ENCODE results near the gene ABRAXAS1. TPM values are rescaled to one million over a fixed set of nuclear protein-coding genes. Genes with fewer than 3 reads are reported as not detected.
"Not testable (repeated sequence)": the region's sequence is repeated elsewhere in the genome, so short reads cannot be mapped to it uniquely, and the experiment has no call there.

The ABRAXAS1 gene
- total RNA-seq: 1 to 10 TPM; 6.2 to 9.6 (median 8.6) TPM

DNA sequence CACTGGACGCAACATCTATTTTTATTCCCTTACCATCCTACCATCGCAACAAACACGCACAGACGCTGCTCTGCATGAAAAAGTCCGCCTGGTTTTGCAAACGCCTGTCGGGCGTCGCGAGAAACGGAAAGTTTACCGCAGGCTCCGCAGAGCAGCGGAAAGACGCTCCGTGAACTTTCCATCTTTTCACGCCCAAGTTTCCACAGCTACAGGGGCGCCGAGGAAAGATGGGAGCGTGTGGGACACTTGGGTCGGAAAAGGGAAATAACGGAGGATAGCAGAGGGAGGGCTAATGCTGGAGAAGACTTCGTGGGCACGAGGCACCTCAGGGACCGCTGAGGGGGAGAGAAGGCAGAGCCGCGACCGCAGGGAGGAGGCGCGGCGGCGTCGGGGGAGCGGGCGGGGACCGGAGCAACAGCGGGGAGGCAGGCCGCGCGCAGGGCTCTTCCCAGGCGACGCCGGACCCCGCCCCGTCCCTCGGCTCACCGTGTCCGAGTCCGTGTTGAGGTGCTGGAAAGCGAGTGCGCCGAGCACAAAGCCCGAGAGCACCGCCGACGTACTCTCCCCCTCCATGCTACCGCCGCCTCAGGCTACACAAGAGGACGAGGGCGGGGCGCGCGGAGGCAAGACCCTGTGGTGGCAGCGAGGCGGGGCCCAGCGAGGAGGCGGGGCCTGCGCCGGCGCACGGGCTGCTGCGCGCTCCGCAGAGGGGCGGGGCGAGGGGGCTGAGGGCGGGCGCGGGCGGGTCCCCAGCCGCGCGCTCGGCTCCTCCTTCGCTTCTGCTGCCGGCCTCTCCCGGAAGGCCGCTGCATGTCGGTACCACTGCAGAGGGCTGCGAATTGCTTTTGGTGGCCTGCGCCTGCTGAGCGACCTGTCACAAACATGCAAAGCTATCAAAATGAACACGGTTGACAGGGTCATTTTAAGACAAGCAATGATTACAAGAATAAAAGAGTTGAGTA lies at the start of gene ABRAXAS1:
Gene ABRAXAS1 (minus strand): TSS at position 601 of the 962 bp plus-strand sequence. CDS start 28 bp downstream, at position 573.
- ATAC-seq (peak; percentile 92 to 94), DNase-seq (peak; percentile 92)
- H3K27me3 Mint-ChIP-seq (ENCODE audit: low read depth): no peaks in the 10 kb centered on the region
- peaks cover 18% of the 10 kb centered on the region for H3K4me1 Mint-ChIP-seq (ENCODE audit: low read depth)
- H3K9me3 Mint-ChIP-seq: no peaks in the 10 kb centered on the region
- peaks cover 3% of the 10 kb centered on the region for H3K36me3 Mint-ChIP-seq (ENCODE audit: insufficient read depth)
- H3K4me3 Mint-ChIP-seq: peak within 1 kb of the TSS; percentile 95

DNA sequence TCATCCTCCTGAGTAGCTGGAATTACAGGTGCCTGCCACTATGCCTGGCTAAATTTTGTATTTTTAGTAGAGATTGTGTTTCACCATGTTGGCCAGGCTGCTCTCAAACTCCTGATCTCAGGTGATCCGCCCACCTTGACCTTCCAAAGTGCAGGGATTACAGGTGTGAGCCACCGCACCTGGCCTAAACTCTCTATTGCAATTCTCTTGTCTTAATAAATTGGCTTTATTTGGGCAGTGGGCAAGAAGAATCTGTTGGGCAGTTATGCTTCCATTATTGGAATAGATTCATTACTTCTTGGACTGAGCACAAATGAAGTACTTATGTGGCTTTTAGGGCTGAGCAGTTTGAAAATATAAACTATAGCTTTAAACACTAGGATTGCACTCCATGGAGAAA lies 42.8 kb upstream of the ABRAXAS1 start:
- H3K9me3 Mint-ChIP-seq: no peaks in the 10 kb centered on the region
- H3K4me1 Mint-ChIP-seq (ENCODE audit: low read depth): no peaks in the 10 kb centered on the region
- ATAC-seq (no peak), DNase-seq (no peak)
- H3K27me3 Mint-ChIP-seq (ENCODE audit: low read depth): peaks cover 19% of the 10 kb centered on the region
- no peaks in the 10 kb centered on the region for H3K36me3 Mint-ChIP-seq (ENCODE audit: insufficient read depth)
- H3K4me3 Mint-ChIP-seq: no peak overlapping the region

DNA sequence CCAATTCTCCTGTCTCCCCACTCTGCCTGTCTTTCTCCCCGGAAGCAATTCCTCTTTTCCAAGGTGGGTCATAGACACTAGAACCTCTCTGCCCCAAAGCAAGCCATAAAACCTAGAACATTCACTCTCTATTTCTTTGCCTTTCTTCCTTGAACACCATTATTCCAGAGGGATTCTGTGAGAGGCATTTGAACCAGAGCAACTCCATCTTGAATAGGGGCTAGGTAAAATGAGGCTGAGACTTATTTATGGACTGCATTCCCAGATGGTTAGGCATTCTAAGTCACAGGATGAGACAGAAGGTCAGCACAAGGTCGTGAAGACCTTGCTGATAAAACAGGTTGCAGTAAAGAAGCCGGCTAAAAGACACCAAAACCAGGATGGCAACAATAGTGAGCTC lies 37.3 kb upstream of the ABRAXAS1 start:
- ATAC-seq: no peak
- H3K36me3 Mint-ChIP-seq (ENCODE audit: insufficient read depth): no peaks in the 10 kb centered on the region

DNA sequence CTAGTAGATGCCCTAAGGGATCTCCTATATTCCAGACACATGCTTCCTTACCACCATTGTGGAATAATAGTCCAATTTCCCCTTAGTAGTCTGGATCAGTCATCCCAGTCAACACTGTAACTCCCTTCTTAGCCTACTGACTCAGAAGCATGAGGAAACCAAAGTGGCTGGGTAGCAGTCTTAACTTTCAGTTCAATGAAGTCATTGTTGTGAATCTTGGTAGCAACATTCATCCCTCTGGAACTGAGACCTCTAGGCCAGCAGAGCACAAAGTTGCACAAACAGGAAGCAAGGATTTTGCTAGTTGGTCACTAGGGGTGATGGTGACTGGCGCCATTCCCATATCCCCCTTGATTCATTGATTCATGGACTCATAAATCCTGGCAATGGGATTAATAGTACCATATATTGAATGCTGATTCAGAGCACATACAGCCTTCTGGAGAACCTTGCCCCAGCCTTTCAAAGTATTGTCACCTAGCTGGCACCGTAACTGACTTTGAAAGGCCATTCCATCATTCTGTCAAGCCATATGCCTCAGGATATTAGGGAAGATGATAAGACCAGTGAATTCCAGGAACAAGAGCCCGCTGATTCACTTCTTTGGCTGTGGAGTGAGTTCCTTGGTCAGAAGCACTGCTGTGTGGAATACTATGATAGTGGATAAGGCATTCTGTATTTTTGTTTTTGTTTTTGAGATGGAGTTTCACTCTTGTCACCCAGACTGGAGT lies 31.3 kb upstream of the ABRAXAS1 start:
- no peak for ATAC-seq
- H3K4me3 Mint-ChIP-seq: no peak overlapping the region

More for the DNA sequence above, 37.3 kb upstream of the ABRAXAS1 start:
- H3K4me3 Mint-ChIP-seq: no peak overlapping the region
- no peaks in the 10 kb centered on the region for H3K4me1 Mint-ChIP-seq (ENCODE audit: low read depth)
- H3K27me3 Mint-ChIP-seq (ENCODE audit: low read depth): peaks cover 12% of the 10 kb centered on the region
- H3K9me3 Mint-ChIP-seq: no peaks in the 10 kb centered on the region
- DNase-seq: no peak

DNA sequence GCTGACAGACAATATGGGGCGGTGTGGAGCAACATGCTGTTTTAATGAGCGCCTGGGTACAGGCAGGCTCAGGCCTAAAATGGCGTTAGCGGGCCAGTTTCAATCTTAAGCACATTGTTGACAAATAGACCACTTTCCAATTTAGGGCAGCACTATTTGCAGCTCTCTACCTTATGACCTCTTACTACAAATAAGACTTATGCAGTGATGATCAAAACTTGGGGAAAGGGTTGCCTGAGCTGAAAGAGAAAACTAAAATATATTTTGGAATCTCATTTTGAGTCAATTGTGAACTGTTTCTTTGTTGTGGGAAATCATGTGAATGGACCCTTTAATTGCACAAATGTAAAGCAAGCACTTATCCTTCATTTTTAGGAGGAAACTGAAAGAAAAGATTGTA lies 25.5 kb upstream of the ABRAXAS1 start:
- H3K36me3 Mint-ChIP-seq (ENCODE audit: insufficient read depth): no peaks in the 10 kb centered on the region
- DNase-seq: no peak
- ATAC-seq: no peak
- H3K4me1 Mint-ChIP-seq (ENCODE audit: low read depth): no peaks in the 10 kb centered on the region
- H3K27me3 Mint-ChIP-seq (ENCODE audit: low read depth): no peaks in the 10 kb centered on the region
- H3K4me3 Mint-ChIP-seq: no peak overlapping the region
- H3K9me3 Mint-ChIP-seq: no peaks in the 10 kb centered on the region

More for the DNA sequence above, 31.3 kb upstream of the ABRAXAS1 start:
- peaks cover 3% of the 10 kb centered on the region for H3K27me3 Mint-ChIP-seq (ENCODE audit: low read depth)
- no peak for DNase-seq
- no peaks in the 10 kb centered on the region for H3K9me3 Mint-ChIP-seq
- H3K36me3 Mint-ChIP-seq (ENCODE audit: insufficient read depth): no peaks in the 10 kb centered on the region
- no peaks in the 10 kb centered on the region for H3K4me1 Mint-ChIP-seq (ENCODE audit: low read depth)

DNA sequence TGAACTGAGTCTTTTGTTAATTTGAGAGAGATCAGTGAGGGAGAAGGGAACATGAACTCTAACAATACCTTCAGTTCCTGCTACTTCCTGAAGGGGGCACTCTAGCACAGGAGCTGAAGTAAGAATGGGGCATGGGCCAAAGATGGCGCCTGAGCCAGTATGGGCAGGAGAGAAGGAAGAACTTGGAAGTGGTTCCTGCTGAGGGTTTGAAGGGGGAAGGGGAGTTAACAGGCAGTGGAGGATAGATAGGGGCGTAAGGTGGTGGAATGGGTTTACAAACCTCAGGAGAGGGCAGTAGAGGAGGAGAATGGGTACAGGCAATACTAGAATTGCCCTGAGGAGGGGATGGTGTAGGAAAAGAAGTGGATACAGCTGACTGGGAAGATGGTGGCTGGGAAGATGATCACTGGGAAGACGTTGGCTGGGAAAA lies 24.3 kb upstream of the ABRAXAS1 start:
- H3K4me3 Mint-ChIP-seq; H3K27me3 Mint-ChIP-seq (ENCODE audit: low read depth); H3K9me3 Mint-ChIP-seq; H3K4me1 Mint-ChIP-seq (ENCODE audit: low read depth); H3K36me3 Mint-ChIP-seq (ENCODE audit: insufficient read depth): not testable (repeated sequence)
- ATAC-seq (peak; percentile 59 to 67), DNase-seq (peak; percentile 39)

DNA sequence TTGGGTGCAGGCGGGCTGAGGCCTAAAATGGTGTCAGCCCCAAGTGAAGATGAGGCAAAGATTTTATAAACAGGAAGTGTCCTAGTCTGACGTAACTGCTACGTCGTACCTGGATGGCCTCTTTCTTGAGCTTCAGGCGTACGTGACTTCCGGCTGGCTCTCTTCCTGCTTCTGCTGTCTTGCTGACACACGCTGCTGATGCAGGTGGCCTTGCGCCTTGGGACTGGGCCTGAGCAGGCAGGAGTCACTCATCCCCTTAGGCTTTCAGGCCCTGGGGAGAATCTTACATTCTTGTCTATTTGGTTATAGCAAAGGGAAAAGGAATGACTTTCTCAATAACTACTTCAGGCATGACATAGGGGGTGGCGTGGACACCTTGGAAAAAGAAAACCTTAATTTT lies 20.1 kb upstream of the ABRAXAS1 start:
- Mint-ChIP-seq H3K9me3 (no peaks in the 10 kb centered on the region), H3K4me3 (no peak overlapping the region), H3K27me3 (ENCODE audit: low read depth) (no peaks in the 10 kb centered on the region), H3K36me3 (ENCODE audit: insufficient read depth) (no peaks in the 10 kb centered on the region), H3K4me1 (ENCODE audit: low read depth) (peaks cover 10% of the 10 kb centered on the region)
- no peak for DNase-seq
- ATAC-seq: no peak

DNA sequence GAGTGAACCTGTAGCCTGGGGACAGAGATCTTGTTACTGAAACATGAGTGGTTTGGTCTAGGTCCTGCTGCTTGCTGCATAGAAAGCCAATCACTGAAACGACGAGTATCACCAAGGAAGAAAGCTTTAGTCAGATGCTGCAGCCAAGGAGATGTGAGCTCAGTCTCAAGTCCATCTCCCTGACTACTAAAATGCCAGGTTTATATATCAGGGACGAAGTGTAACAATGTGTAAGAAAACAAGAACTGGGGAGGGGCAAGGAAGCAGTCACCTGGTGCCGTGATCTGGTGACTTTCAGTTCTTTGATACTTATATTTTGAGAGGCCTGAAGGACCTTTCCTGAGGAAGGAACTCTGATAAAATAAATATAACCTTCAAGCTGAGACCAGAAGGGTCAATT lies 19.6 kb upstream of the ABRAXAS1 start:
- Mint-ChIP-seq H3K9me3 (no peaks in the 10 kb centered on the region), H3K4me1 (ENCODE audit: low read depth) (peaks cover 10% of the 10 kb centered on the region), H3K27me3 (ENCODE audit: low read depth) (no peaks in the 10 kb centered on the region), H3K4me3 (no peak overlapping the region), H3K36me3 (ENCODE audit: insufficient read depth) (no peaks in the 10 kb centered on the region)
- ATAC-seq (no peak), DNase-seq (no peak)

DNA sequence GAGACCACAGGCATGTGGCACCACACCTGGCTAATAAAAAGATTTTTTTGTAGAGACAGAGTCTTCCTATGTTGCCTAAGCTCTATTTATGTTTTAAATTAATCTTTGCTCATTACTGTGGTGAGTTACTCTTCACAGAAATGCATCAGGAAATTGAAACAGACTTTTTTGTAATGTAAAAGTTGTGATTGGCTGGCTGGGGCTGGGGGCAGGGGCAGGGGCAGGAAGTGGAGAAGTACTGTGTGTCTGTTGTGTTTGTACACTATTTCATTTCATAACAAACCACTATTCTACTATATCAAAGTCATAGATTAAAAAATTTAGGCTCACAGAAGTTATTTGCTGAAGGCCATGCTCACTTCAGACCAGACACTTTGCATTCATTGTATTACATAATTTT lies 19.1 kb upstream of the ABRAXAS1 start:
- no peaks in the 10 kb centered on the region for H3K36me3 Mint-ChIP-seq (ENCODE audit: insufficient read depth)
- ATAC-seq (peak in 1 of 2 donors; percentile 51), DNase-seq (no peak)
- no peak overlapping the region for H3K4me3 Mint-ChIP-seq
- no peaks in the 10 kb centered on the region for H3K27me3 Mint-ChIP-seq (ENCODE audit: low read depth)
- H3K9me3 Mint-ChIP-seq: no peaks in the 10 kb centered on the region
- H3K4me1 Mint-ChIP-seq (ENCODE audit: low read depth): peaks cover 10% of the 10 kb centered on the region

DNA sequence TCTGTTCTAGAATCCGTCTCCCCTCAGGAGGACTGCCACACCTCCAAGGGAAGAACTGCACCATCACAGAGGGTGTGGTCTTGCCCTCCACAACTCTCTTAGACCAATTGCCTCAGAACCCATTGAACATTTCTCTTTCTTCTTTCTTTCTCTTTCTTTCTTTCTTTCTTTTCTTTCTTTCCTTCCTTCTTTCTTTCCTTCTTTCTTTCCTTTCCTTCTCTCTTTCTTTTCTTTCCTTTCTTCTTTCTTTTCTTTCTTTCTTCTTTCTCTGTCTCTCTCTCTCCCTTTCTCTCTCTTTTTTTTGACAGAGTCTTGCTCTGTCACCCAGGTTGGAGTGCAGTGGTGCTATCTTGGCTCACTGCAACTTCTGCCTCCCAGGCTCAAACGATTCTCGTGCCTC lies 16.8 kb upstream of the ABRAXAS1 start:
- ATAC-seq; DNase-seq; H3K27me3 Mint-ChIP-seq (ENCODE audit: low read depth); H3K9me3 Mint-ChIP-seq; H3K4me3 Mint-ChIP-seq; H3K36me3 Mint-ChIP-seq (ENCODE audit: insufficient read depth); H3K4me1 Mint-ChIP-seq (ENCODE audit: low read depth): not testable (repeated sequence)

DNA sequence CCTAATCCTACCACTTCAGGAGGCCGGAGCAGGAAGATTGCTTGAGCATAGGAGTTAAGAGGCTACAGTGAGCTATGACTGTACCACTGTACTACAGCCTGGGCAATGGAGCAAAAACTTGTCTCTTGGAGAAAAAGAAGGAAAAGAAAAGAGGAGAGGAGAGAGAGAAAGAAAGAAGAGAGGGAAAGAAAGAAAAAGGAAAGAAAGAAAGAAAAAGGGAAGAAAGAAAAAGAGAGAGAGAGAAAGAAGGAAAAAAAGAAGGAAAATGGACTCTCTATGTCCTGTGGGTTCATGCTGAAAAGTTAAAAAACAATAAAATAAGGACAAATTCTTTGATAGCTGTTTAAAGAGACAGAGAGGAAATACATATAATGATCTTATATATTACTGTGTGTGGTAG lies 13.3 kb upstream of the ABRAXAS1 start:
- ATAC-seq (no peak), DNase-seq (no peak)
- Mint-ChIP-seq H3K4me1 (ENCODE audit: low read depth) (no peaks in the 10 kb centered on the region), H3K27me3 (ENCODE audit: low read depth) (no peaks in the 10 kb centered on the region), H3K36me3 (ENCODE audit: insufficient read depth) (no peaks in the 10 kb centered on the region), H3K4me3 (no peak overlapping the region), H3K9me3 (no peaks in the 10 kb centered on the region)

DNA sequence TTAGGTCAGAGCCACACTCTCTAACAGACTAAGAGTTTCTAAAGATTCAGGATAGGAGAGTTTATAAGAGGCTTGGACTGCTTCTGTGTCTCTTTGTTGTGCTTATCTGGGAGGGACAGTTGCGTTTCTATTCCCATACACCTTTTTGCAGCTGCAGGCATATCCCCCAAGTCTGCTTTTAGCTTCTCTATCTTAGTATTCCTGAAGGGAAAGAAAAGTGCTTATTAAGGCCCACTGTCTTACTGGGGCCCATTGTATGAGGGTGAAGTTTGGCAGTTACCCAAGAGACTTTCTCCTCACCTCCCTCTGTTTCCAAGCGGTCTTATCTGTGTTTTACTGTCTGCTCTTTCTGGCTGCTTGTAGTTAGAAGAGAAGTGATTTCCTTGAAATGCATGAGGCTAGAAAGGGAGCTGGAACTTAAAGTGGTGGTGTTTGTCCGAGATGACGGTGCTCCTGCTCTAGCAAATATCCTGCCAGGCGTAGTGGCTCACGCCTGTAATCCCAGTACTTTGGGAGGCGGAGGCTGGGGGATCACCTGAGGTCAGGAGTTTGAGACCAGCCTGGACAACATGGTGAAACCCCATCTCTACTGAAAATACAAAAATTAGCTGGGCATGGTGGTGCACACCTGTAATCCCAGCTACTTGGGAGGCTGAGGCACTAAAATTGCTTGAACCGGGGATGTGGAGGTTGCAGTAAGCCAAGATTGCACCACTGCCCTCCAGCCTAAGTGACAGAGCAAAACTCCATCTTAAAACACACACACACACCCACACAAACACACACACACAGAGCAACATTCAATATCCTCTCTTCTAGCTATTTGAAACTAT lies 11.4 kb upstream of the ABRAXAS1 start:
- not testable (repeated sequence) for DNase-seq; H3K36me3 Mint-ChIP-seq (ENCODE audit: insufficient read depth); H3K27me3 Mint-ChIP-seq (ENCODE audit: low read depth); H3K9me3 Mint-ChIP-seq; H3K4me1 Mint-ChIP-seq (ENCODE audit: low read depth); ATAC-seq; H3K4me3 Mint-ChIP-seq

DNA sequence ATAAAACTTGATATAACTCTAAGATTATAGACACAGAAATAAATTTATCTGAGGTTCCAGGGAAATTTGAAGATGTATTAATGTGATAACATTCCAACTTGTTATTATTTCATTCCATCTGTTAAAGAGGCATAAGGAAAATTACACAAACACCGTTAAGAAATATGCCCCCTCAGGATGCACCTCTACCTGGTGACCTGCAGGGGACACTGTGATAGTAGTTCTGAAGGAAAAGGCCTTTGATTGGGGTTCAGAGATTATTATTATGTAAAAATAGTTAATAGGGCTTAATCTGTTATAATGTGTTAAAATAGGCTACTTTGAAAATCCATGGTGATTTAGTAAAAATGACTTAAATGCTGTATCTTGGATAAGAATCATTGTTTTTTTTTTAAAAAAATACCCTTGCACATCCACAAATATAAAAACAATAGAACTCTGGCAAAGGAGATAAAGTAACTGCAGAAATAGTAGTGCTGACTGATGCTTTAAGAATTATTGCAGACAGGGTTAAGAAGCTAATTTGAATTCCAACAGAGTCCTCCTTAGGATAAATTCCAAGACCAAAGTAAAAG lies 6.1 kb upstream of the ABRAXAS1 start:
- Mint-ChIP-seq H3K36me3 (ENCODE audit: insufficient read depth) (no peaks in the 10 kb centered on the region), H3K4me3 (no peak overlapping the region), H3K27me3 (ENCODE audit: low read depth) (no peaks in the 10 kb centered on the region), H3K4me1 (ENCODE audit: low read depth) (peaks cover 4% of the 10 kb centered on the region), H3K9me3 (no peaks in the 10 kb centered on the region)
- DNase-seq (no peak), ATAC-seq (peak in 1 of 2 donors; percentile 38)

Measured in activated T-cell treated with anti-CD3 and anti-CD28 coated beads, Interleukin-2, amount 50 U/mL, for 4 hours (primary cell).